LNCAP (cell line): ENCODE results near the gene SORCS1.

Experiments
- TF ChIP-seq, protein P1 (sequence below): fragments of 450-650 bp; IDR thresholded peaks from 2 replicates; pipeline ENCODE4 v1.5.1; 2017; ENCODE audit warnings: mild to moderate bottlenecking

SORCS1 gene

DNA sequence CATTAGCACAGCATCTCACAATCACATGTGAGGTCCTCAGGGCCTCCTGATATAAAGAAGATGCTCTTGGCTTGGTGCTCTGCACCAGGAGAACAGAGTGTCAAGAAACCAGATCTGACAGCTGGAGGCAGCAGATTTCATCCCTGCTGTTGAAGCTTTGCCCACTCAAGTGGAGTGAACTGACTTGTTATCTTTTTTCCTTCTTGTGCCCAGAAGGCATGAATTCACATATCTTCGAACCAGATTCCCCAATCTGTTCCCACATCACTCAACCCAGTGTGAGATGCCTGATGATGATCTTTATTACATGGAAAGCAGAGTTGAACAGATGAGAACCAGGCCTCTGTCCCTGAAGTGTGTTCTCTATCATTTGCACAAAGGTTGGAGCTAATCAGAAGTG lies 521.0 kb downstream of the SORCS1 start:
- TF ChIP-seq, protein P1, sequence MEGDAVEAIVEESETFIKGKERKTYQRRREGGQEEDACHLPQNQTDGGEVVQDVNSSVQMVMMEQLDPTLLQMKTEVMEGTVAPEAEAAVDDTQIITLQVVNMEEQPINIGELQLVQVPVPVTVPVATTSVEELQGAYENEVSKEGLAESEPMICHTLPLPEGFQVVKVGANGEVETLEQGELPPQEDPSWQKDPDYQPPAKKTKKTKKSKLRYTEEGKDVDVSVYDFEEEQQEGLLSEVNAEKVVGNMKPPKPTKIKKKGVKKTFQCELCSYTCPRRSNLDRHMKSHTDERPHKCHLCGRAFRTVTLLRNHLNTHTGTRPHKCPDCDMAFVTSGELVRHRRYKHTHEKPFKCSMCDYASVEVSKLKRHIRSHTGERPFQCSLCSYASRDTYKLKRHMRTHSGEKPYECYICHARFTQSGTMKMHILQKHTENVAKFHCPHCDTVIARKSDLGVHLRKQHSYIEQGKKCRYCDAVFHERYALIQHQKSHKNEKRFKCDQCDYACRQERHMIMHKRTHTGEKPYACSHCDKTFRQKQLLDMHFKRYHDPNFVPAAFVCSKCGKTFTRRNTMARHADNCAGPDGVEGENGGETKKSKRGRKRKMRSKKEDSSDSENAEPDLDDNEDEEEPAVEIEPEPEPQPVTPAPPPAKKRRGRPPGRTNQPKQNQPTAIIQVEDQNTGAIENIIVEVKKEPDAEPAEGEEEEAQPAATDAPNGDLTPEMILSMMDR = no peak

DNA sequence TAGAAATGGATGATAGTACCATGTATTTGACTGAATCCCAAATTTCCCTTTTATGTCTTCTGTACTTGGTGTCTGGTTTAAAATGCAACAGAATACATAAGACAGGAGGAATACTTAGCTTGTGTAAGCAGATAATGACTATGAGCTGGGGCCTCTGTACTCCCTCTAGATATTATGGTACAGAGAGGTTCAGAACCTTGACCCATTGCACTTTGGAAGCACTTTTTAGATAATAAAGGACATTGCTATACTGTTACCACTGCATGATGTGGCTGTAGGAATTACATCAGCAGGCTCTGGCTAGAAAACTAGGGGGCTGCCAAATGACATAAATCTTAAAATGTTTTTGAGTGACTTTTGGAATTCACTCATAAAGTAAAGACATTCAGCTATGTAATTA lies 526.6 kb downstream of the SORCS1 start:
- TF ChIP-seq, protein P1 = no peak

DNA sequence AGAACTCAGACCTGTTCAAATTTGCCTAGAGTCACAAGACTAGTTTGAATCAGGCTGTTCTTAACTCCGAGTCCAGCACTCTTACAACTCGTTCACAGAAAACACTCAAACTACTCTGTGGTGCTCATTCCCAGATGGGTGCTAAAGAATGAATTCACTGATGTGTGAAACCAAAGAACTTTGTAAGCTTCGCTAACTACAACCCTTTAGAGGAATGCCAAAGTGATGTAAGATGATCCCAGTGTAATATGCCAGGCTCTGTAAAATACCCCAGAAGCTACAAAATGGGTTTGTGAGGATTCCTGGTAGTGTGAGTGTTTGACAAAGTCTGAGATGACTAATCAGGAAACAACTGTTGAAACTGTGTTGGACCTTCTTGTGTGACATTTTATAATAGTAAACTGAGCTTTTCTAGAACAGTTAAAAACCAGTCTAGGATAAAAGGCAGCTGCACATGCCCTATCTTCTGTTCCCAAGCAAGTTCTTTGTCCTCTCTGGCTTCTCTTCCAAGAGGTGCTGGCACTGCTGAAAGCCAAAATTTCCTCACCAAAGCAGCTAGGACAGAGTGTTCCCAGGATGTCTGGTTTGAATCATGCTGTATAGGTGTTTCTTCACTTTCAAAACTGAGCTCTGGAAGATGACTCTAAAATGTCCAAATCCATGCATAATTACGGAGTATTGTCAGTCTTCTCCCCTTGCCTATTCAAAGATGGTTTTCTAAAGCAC lies 527.6 kb downstream of the SORCS1 start:
- TF ChIP-seq, protein P1 = no peak

DNA sequence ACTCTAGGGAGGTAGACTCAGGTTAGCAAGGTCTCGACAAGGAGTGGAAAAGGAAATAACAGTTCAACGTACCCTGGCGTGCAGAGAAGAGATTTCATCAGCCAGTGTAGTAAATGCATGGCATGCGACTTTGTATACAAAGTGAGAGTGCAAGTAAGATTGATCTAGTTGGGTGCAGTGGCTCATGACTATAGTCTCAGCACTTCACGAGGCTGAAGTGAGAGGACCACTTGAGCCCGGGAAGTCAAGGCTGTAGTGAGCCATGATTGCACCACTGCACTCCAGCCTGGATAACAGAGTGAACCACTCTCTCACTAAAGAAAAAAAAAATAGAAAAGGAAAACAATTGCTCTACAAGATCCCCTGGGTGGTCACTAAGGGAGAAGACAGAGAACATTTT lies 528.6 kb downstream of the SORCS1 start:
- TF ChIP-seq, protein P1 = no peak

DNA sequence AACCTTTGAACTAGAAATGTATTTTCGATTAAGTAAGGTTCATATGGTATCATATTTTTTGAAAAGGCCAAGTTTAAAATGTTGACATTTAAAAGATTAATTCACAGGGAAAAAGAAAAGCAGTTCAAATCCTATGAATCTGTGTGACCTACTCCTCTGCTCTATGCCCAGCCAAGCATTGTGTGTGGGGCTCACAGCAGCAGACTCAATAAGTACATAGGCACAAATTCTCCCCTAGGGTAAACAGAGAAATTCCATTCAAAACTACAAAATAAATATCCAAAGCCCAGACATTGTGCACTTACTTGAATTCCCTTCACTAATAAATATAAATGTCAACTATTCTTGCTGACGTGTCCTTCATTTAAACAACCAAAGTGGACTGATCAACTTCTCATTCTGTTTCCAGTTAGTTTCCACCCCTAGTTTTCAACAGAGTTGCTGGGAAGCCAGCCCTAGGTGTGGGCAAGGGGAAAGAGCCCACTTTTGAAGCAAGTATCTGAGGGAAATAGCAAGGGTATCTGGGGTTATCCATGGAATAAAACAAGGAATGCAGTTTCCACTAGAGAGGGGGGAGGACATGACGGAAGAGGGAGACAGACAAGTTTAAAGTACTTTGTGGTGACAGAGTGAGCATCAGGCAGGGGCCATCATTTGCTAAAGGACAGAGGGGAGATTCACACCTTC lies 533.3 kb downstream of the SORCS1 start:
- TF ChIP-seq, protein P1 = no peak

DNA sequence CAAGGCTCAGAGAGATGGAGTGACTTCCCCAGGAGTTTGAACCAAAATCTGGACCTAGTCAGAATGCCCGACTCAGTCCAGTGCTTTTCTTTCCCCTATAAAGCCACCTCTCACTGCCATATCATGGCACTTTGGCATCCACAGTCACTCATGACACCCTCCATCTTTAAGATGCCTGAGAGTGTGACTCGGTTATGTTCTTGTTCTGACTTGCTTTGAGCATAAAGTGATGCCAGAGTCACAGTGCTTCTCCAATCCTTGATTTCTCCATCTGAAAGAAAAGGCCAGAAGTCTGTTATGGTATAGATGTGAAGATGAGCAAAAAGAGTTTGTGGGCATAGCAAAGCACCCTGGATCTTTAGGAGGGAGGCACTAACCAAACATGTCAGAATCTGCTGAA lies 538.1 kb downstream of the SORCS1 start:
- TF ChIP-seq, protein P1 = no peak

DNA sequence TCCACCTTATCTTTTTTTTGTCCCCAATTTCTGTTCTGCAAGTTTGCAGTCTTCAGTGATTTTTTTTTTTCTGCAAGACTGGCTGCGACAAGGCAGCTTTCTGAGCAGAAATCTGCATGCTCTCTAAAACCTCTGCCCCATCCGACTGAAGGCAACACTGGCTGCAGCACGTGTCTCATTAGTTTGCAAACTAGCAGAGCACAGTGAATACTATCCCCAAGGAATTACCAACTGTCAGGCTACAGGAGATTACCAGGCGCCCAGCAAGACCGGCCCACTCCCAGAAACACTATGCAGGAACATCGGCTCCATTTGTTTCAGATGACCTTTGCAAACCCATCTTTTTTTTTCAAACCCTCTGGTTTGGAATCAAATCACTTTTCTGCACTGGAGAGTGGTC lies 538.8 kb downstream of the SORCS1 start:
- TF ChIP-seq, protein P1 = no peak
